Activated CD8-positive, alpha-beta memory T cell treated with anti-CD3 and anti-CD28 coated beads, Interleukin-2, amount 50 U/mL, for 24 hours (primary cell): ENCODE measurements around the gene INTS15.

Source experiments
- DNase-seq: peaks from one replicate; pipeline ENCODE4 v3.0.0-alpha.2; 2020; ENCODE audit errors: extremely low read depth

Gene INTS15

DNA sequence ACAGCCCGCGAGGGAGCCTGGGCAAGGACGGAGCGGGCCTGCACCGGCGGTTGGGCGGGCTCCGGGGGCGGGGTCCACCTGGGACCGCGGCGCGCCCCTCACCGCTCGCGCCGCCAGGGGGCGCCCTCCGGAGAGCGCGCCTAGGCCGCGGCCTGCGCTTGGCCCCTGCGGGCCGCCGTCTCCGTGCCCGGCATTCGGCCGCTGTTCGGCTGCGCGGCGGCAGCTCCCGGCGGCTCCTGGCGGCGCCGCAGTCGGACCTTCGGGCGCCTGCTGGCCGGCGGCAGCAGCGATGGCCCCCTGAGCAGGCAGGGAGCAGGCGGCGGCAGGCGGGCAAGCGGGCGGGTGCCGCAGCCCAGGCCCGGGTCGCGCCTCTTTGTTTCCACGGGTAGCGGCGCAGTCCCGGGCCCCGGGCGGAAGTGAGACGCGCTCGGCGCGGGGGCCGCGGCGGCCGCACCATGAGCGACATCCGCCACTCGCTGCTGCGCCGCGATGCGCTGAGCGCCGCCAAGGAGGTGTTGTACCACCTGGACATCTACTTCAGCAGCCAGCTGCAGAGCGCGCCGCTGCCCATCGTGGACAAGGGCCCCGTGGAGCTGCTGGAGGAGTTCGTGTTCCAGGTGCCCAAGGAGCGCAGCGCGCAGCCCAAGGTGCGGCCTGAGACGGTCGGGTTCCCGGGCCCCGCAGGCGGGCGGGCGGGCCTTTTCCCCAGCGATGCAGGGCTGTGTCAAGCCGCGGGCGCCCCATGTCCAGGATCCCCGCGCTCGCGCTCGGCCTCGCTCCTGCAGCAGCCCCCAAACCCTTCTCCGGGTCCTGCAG, at the start of gene INTS15:
Gene INTS15, plus strand, starts transcription at position 193 of the 816 bp plus-strand sequence. Its CDS starts 263 bp downstream, at position 456.
- peak; percentile 49 for DNase-seq

GRCh38 chr7:6542368-6542767, 47.5 kb upstream of the INTS15 start:
- no peak for DNase-seq

DNA sequence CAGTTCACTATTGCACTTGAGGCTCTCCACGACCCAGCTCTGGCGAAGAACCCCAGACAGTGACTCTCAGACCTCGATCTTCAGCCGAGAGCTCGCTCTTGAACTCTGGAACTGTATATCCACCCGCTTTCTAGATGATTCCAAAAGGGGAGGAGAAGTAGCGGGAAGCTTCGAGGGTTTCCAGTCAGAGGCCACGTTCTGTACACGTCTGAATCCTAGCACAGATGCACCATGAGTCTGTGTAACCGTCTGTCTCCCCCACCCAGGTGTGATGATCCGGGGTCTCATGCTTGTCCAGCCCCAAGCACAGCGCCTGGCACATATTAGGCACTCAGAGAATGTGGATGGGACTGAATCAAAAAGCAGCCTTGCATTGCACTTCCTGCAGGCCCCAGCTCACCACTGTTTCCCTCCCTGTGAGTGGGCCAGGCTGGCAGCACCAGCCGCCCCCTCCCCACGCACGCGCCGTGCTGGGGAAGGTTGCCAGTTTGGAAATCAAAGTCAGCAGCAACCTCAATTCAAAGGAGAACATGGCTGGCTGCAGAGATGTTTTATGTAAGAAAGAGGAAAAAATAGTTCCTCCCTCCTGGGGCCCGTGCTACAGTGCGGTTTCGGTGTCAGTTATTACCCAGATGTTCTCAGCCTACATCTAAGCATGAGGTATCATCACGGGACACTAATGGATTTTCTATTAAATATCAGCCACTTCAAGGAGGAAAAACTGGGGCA, 44.3 kb upstream of the INTS15 start:
- DNase-seq, result no peak

DNA sequence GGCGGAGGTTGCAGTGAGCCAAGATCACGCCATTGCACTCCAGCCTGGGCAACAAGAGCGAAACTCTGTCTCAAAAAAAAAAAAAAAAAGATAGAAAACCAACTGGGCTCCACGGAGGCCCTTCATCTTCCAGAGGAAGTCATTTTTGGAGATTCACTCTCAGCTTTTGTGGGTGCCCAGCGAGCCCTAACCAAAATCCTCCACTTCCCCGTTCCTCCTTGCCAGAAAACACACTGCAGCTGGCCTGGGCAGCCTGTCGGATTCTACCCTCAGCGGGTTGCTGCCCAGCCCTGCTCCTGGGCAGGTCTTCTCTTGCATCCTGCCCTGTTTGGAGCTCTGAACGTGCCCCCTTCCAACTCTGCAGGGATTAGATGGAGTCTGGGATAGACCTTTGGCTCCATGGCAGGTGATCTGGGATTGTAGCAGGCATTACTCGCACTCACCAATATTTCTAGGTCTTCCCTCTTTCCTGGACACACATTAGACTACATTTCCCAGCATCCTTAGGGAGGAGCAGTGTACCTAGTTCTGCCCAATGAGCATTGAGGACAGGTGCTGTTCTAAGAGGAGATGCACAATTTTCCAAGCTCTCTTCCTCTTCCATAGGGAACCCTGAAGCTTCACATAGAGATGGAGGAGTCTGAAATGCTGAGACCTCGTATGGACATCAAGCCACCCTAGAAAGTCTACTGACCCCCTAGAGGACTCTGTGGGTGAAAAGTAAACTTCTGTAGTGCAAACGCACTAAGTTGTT, 43.1 kb upstream of the INTS15 start:
- DNase-seq, result no peak

DNA sequence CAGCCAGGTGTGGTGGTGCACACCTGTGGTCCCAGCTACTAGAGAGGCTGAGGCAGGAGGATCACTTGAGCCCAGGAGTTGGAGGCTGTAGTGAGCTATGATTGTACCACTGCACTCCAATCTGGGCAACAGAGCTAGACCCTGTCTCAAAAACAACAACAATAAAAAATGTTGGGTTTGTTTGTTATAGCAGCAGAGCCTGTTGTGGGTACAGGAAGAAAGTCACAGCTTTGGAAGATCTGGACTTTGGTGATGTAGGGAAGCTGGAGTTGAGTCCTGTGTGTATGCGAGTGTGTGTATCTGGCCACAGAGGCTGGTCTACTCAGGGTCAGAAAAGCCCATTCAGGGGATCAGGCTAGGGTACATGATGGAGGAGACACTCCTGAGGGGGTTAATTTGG, 42.4 kb upstream of the INTS15 start:
- DNase-seq, result no peak

- no peak for DNase-seq
Measured at GRCh38 chr7:6551016-6551511, 38.8 kb upstream of the INTS15 start, which contains the start of gene GRID2IP. GRID2IP (minus strand) TSS chr7:6551461; CDS start chr7:6551436, 25 bp downstream.

DNA sequence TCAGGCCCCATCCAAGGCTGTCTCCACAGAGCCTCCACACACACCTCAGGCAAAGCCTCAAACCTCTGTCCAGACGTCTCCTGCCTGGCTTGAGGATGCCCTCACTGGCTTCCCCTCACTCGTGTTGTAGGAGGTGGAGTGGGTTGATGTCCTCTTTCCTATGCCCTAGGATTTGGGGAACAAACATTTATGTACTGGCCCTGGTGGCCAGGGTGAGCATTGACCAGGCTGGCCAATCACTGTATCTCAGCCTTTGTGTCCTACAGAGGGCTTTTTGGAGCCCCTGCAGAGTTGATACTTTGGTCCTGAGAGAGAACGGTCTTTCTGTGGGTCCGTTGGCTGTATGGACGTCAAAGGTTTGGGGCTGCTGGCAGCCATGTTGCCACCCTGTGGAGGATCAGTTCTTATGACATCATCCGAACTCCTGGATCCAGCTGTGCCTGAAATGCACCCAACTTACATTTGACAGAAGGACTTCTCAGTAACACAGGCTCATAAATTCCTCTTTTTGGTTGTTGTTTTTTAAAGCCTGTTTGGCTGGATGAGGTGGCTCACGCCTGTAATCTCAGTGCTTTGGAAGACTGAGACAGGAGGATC, 36.3 kb upstream of the INTS15 start:
- DNase-seq, result no peak

GRCh38 chr7:6554848-6555247, 35.0 kb upstream of the INTS15 start:
- DNase-seq, result no peak

DNA sequence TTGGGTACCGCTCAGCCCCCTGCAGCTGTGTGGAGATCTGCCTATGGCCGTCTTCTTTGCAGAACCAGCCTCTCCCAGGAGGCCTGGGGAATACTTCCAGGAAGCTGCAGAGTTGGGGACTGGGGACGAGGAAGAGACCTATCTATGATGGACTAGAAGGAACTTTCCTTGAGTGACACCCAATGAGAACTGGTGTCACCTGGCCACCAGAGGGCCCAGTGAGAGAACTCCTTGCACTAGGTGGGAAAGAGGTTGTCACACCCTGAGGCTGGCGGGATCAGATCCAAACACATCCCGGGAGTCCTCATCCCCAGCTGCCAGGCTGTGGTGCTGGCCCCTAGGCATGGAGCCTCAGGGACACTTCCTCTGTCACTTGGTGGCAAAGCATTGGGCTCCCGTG, 33.6 kb upstream of the INTS15 start:
- DNase-seq, result no peak

DNA sequence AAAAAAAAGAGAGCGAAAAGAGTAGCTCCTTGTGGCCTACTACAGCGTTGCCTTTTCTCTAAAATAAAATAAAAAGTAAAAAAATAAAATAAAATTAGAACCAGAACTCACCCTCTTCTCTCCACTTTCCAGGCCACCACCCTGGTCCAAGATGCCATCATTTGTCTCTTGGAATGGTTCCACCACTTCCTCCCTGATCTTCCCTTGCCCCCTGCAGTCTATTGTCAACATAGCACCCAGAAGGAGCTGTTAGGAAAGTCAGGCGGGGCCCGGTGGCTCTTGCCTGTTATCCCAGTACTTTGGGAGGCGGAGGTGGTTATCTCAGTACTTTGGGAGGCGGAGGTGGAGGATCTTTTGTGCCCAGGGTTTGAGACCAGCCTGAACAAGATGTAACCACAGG, 31.0 kb upstream of the INTS15 start:
- no peak for DNase-seq

GRCh38 chr7:6559896-6560295, 29.9 kb upstream of the INTS15 start:
- no peak for DNase-seq

- no peak for DNase-seq
Measured at GRCh38 chr7:6562106-6562505, 27.7 kb upstream of the INTS15 start.

GRCh38 chr7:6563936-6564770, 25.7 kb upstream of the INTS15 start:
- DNase-seq, result no peak

GRCh38 chr7:6565655-6566054, 24.2 kb upstream of the INTS15 start:
- DNase-seq, result no peak

DNA sequence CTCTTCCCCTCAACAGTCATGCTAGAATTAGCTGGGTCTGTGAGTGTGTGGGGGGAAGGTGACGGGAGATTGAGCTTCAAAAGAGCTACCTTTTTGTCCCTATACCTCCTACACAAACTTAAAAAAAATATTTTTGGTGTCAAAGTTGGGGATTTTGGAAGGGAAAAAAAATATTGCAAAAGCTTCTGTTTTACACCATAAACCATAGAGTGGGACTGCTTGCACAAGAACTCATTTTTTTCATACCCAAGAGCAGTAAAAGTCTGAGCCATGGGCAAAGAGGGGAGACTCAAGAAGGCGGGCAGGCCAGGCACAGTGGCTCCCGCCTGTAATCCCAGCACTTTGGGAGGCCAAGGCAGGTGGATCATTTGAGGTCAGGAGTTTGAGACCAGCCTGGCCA, 21.9 kb upstream of the INTS15 start:
- no peak for DNase-seq

GRCh38 chr7:6571160-6571779, 18.6 kb upstream of the INTS15 start:
- no peak for DNase-seq

DNA sequence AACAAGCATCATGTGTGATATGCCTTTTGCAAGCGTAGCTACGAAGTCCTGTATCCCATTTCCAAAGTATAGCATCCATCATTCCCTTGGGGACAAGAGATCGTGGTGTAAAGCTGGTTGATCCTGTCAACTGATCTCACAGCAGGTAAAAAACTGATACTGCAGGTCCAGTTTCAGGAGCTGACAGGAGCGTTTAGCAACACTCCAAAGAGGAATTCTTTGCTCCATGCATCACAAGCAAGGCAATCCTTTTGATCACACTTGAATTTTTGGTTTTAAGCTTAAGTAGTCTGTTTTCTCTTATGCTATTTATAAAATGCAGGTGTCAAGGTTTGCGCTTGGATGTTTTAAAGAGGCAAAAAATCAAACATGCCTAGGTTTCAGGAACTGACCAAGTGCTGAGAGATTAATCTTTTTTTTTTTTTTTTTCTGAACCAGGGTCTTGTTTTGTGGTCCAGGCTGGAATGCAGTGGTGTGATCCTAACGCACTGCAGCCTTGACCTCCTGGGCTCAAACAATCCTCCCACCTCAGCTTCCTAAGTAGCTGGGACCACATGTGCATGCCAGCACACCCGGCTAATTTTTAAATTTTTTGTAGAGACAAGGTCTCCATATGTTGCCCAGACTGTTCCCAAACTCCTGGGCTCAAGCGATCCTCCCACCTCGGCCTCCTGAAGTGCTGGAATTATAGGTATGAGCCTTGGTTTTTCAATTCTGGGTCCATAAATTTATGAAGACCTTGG, 14.4 kb upstream of the INTS15 start:
- DNase-seq, result no peak

GRCh38 chr7:6576024-6576866, 13.6 kb upstream of the INTS15 start:
- no peak for DNase-seq
